Epidermal melanocyte (primary cell): ENCODE data around the gene RBMXL2.

Experiments used
- DNase-seq: peaks from one replicate; pipeline ENCODE4 v3.0.0; 2011; ENCODE audit warnings: low spot score; ENCODE audit not compliant: insufficient read length

Gene RBMXL2

DNA sequence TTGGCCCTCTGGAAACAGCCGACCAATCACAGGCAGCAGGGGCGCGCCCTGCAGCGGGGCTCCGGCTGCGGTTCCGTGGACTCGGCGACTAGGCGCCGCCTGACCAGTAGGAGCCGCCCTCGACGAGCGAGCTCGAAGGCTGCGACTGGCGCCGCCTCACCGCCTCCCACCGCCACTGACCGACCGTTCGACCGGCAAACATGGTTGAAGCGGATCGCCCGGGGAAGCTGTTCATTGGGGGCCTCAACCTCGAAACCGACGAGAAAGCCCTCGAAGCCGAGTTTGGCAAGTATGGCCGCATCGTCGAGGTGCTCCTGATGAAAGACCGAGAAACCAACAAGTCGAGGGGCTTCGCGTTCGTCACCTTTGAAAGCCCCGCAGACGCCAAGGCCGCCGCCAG is at the start of gene RBMXL2:
Gene RBMXL2, plus strand, starts transcription at position 78 of the 400 bp plus-strand sequence. Its CDS starts 123 bp downstream, at position 201.
- DNase-seq = no peak

DNA sequence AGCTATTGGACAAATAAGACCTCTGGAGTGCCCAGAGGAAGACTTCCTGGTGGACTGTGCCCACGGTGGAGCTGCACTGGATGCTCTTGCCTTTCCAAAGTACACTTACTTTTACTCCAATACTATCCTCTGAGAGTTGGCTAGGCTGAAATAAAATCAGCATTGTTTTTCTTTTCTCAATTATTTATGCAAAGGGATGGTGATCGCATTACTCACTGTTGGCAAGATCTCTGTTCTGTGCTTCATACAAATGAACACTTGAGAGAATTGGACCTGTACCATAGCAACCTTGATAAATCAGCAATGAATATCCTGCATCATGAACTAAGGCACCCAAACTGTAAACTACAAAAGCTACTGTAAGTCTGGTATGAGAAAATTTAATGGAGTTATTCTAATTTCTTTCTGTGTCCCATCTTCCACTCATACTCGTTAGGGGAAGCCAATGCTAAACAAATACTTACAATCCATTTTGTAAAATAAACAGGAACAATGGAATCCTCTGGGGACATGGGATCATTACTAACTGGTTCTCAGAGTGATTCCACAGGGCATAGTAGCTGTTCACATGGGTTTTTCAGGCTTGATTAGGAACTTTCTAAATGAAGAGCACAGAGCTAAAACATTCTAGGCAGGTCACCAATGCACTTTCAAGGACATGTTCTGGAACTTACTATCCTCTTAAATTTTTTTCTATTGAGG is 42.2 kb upstream of the RBMXL2 start:
- no peak for DNase-seq

DNA sequence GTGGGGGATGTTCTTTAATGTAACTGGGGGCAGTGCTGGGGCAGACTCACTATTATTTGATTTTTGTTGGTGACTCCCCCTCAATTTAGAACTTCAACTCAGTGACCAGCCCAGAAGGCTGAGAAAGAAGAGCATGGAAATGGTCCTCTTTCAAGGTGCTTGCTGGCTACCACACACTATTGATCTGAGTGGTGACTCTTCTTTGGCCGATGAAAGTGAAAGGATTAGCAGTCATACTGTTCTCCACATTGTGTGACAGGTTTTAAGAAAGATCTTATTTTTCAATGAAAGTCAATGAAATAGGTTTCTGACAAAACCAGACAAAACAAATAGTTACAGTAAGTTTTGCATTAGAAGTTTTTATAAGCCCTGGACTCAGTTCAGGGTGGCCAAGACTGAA is 38.6 kb upstream of the RBMXL2 start:
- no peak for DNase-seq

GRCh38 chr11:7056828-7057513 is 31.8 kb upstream of the RBMXL2 start:
- DNase-seq = no peak

GRCh38 chr11:7057641-7058040 is 31.2 kb upstream of the RBMXL2 start:
- DNase-seq = no peak

GRCh38 chr11:7060868-7061267 is 27.9 kb upstream of the RBMXL2 start:
- no peak for DNase-seq

- DNase-seq = no peak
These were observed 26.3 kb upstream of the RBMXL2 start for GRCh38 chr11:7062534-7062933.

- DNase-seq = no peak
These were observed 16.3 kb upstream of the RBMXL2 start for GRCh38 chr11:7072401-7073028.

- no peak for DNase-seq
These were observed 11.7 kb upstream of the RBMXL2 start for GRCh38 chr11:7077101-7077500.

DNA sequence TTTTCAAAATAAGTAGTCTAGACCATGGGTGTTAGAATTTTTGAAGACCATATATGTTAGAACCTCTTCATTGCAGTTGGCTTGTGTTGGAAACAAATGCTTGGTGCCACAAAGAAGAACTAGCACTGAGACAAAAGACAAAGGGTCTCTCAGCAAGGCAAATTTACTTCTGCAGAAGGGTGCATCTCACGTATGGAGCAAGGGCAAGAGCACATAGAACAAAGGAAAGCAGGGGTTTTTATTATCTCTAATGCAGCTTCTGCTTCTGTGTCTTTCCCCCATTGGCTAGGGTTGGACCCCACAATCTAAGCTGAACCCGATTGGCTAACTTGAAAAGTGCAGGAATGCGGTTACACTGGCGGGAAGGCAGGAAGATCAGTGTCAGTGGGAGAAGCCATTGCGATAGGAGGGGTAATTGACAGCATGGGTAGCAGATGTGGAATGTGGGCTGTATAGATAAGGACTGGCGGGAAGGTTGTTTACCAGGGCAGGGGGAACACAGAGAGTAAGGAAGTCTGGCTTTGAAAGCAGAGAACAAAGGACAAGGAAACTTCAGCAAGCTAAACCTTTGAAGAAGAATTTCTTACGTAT is 9.2 kb upstream of the RBMXL2 start:
- no peak for DNase-seq

GRCh38 chr11:7080900-7081299 is 7.9 kb upstream of the RBMXL2 start:
- DNase-seq = no peak

- no peak for DNase-seq
These were observed 7.4 kb upstream of the RBMXL2 start for GRCh38 chr11:7081441-7081840.

- DNase-seq = no peak
These were observed 792 bp downstream of the RBMXL2 start for GRCh38 chr11:7089328-7090251.

DNA sequence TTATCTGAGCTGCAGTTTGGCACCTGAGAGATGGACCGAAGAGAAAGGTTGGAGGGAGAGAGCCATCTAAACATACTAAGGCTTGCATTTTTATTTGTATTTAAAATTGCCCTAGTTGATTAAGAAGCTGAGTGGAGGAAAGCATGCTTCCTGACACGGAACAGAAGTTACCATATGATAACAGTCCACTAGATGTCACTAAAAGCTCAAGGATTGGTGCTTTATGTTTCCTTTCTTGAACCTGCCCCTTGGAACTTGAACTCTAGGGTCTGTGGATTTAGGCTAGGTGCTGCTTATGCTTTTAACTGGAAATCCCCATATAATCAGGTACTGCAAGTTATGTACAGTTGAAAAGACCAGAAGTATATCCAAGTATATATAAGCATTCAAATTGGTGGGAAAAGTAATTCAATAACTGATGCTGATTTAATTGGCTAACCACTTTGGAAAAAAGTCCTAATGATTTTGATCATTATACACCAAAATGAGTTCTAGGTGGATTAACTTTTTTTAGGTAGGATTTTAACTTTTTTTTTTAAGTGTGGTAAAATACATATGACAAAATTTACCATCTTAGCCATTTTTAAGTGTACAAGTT is 9.5 kb downstream of the RBMXL2 start:
- DNase-seq = no peak

DNA sequence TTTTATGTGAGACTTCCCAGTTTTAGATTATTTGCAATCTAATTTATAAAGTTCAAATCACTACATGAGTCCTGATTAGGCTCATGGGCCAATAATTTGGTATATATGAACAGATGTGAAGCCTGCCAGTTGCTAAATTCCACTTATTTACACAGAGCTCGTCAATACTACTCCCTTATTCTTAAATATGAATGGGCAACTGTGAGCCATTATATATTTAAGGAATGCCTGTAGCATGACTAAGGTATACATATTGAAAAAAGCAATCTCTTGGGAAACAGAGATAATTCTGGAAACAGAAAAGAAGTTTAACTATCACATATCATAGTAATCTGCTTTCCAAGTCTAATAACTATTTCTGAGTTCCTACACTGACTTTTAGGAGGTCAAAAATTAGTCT is 27.0 kb downstream of the RBMXL2 start:
- no peak for DNase-seq

GRCh38 chr11:7116370-7116769 is 27.6 kb downstream of the RBMXL2 start:
- no peak for DNase-seq

- DNase-seq = no peak
These were observed 49.3 kb downstream of the RBMXL2 start for GRCh38 chr11:7138051-7138450.
